ENCODE measurements around the gene KCNMB4. TPM values are rescaled to one million over a fixed set of nuclear protein-coding genes. Genes with fewer than 3 reads are reported as not detected.

KCNMB4 gene
- total RNA-seq, 2 donors from 2014 or later = 2.8 to 3.2 TPM

DNA sequence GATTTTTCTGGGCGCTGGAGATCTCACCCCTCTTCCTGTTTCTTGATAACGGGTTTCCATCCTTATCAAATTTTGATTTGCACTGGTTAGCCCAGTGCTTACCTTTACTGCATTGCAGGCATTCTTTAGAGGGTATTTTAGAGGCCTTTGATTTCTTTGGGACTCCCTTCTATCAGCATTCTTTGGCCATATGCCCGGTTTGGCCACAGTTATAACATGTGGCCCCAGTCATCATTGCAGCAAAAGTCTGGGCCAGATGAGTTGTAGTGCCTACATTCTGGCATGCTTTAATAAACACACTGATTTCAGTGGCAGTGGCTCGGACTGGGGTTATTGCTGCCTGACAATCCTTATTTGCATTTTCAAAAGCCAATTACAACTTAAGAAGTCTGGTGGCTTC, 82.3 kb downstream of the KCNMB4 start:
- Histone ChIP-seq H3K4me3 (no peak overlapping the region), H3K27me3 (no peaks in the 10 kb centered on the region), H3K36me3 (no peaks in the 10 kb centered on the region), H3K27ac (no peak overlapping the region), H3K4me1 (no peaks in the 10 kb centered on the region), H3K9me3 (peaks cover 0 to 15% of the 10 kb centered on the region in 2 donors)
- TF ChIP-seq CTCF (IDR thresholded peaks at IDR 0.05) = no peak
- no peak for DNase-seq (ENCODE audit: low spot score)

GRCh38 chr12:70449074-70449752, 83.1 kb downstream of the KCNMB4 start:
- no peaks in the 10 kb centered on the region for H3K4me1 ChIP-seq
- H3K27ac ChIP-seq = no peak overlapping the region
- no peak for DNase-seq (ENCODE audit: low spot score)
- H3K27me3 ChIP-seq = no peaks in the 10 kb centered on the region
- H3K9me3 ChIP-seq = peaks cover 0 to 15% of the 10 kb centered on the region in 2 donors
- no peak for TF ChIP-seq CTCF (IDR thresholded peaks at IDR 0.05)
- no peaks in the 10 kb centered on the region for H3K36me3 ChIP-seq
- no peak overlapping the region for H3K4me3 ChIP-seq

GRCh38 chr12:70449753-70450341, 83.8 kb downstream of the KCNMB4 start:
- Histone ChIP-seq H3K9me3 (peaks cover 0 to 15% of the 10 kb centered on the region in 2 donors), H3K4me1 (no peaks in the 10 kb centered on the region), H3K4me3 (no peak overlapping the region), H3K27me3 (no peaks in the 10 kb centered on the region), H3K27ac (no peak overlapping the region), H3K36me3 (no peaks in the 10 kb centered on the region)
- DNase-seq (ENCODE audit: low spot score) = no peak
- TF ChIP-seq CTCF (IDR thresholded peaks at IDR 0.05) = no peak

GRCh38 chr12:70451528-70451927, 85.4 kb downstream of the KCNMB4 start:
- H3K4me3 ChIP-seq = no peak overlapping the region
- no peak for TF ChIP-seq CTCF (IDR thresholded peaks at IDR 0.05)
- H3K27ac ChIP-seq = no peak overlapping the region
- DNase-seq (ENCODE audit: low spot score) = no peak
- no peaks in the 10 kb centered on the region for H3K4me1 ChIP-seq
- peaks cover 0 to 15% of the 10 kb centered on the region in 2 donors for H3K9me3 ChIP-seq
- no peaks in the 10 kb centered on the region for H3K36me3 ChIP-seq
- H3K27me3 ChIP-seq = no peaks in the 10 kb centered on the region

- TF ChIP-seq CTCF (IDR thresholded peaks at IDR 0.05) = no peak
- Histone ChIP-seq H3K9me3 (no peaks in the 10 kb centered on the region), H3K4me3 (no peak overlapping the region), H3K27ac (no peak overlapping the region), H3K4me1 (no peaks in the 10 kb centered on the region), H3K36me3 (no peaks in the 10 kb centered on the region), H3K27me3 (no peaks in the 10 kb centered on the region)
- DNase-seq (ENCODE audit: low spot score) = no peak
Observed at GRCh38 chr12:70456953-70457352, 90.9 kb downstream of the KCNMB4 start.

Measured in right atrium auricular region (tissue), 2 donors.